Breast epithelium (tissue), 3 donors: ENCODE measurements around the gene PRSS50.

Experiments used
- POLR2A ChIP-seq: fragments of 450-650 bp; IDR thresholded peaks from one replicate; pipeline ENCODE4 v1.6.1; 2016; ENCODE audit warnings: antibody characterized with exemption, mild to moderate bottlenecking, moderate library complexity
- POLR2AphosphoS5 ChIP-seq, 3 donors: sonication (generic); formaldehyde crosslinking; IDR thresholded peaks; one replicate each; pipeline ENCODE4 v1.6.1; 2017; ENCODE audit warnings: antibody characterized with exemption in 3 of 3
- TF ChIP-seq, protein P1 (sequence below), 3 donors: fragments of 450-650 bp; IDR thresholded peaks; one replicate each; pipeline ENCODE4 v1.5.1; 2016 to 2017; ENCODE audit warnings: antibody characterized with exemption in 3 of 3, mild to moderate bottlenecking in 3 of 3, moderate library complexity in 3 of 3

DNA sequence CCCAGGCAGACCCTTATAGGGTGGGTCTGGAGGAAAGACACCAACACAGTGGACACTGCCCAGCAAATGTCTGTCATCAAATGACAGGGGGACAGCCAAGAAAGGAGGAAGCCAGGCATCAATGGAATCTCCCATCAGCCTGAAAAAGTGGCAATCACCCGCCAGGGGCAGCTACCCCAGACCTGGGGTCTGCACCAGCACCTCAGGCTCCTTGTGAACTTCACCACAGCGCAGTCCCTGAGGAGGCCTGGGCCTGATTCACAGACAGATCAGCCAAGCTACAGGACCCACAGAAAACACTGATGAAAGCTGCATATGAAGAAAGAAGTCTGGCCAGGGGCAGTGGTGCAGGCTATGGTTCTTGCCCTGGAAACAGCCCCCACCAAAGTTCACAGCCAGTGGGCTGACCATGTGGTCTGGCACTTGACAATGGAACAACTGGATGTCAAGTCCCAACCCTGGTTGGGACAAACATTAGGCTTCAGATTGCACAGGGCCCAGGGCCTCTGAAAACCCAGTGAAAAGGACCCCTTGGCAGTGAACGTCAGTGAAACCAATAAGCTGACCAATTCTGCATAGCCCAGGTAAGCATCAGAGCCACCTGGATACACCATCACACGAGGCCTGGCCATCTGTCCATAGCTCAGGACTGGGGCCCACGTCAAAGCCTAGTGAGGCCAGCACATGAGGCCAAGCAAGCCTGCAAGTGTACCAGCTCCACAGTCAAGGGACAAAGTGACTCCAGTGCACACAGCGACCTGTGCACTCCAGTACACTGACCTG lies 53.3 kb downstream of the PRSS50 start:
- TF ChIP-seq, protein P1, sequence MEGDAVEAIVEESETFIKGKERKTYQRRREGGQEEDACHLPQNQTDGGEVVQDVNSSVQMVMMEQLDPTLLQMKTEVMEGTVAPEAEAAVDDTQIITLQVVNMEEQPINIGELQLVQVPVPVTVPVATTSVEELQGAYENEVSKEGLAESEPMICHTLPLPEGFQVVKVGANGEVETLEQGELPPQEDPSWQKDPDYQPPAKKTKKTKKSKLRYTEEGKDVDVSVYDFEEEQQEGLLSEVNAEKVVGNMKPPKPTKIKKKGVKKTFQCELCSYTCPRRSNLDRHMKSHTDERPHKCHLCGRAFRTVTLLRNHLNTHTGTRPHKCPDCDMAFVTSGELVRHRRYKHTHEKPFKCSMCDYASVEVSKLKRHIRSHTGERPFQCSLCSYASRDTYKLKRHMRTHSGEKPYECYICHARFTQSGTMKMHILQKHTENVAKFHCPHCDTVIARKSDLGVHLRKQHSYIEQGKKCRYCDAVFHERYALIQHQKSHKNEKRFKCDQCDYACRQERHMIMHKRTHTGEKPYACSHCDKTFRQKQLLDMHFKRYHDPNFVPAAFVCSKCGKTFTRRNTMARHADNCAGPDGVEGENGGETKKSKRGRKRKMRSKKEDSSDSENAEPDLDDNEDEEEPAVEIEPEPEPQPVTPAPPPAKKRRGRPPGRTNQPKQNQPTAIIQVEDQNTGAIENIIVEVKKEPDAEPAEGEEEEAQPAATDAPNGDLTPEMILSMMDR (IDR thresholded peaks at IDR 0.05): no peak
- no peak for TF ChIP-seq POLR2AphosphoS5 (IDR thresholded peaks at IDR 0.05)
- no peak for TF ChIP-seq POLR2A
